GM18526 (cell line): Measurements from ENCODE around the gene AOPEP.

Experiments used
- POLR2A ChIP-seq: IDR thresholded peaks from 3 replicates; pipeline ENCODE4 v1.6.1; 2011; ENCODE audit not compliant: insufficient read length; ENCODE audit errors: extremely low read depth

AOPEP gene

DNA sequence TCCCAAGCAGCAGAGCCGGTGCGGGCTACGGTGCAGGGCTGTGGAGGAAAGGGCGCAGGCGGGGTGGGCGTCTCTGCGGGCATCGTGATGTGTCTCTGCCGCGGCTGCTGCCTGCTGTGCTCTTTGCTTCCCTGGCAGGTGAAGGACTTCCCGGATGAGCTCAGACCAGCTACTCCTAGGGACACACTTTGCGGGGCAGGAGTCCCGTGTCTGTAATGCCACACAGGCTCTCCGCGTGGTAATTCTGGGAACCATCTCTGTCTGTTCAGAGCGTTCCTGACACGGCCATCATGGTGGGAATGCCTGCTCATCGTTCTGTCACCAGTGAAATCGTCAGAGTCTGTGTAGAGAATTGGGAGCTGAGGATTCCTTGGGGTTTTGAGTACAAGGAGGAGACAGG, 355.5 kb downstream of the AOPEP start:
- TF ChIP-seq POLR2A, result no peak

DNA sequence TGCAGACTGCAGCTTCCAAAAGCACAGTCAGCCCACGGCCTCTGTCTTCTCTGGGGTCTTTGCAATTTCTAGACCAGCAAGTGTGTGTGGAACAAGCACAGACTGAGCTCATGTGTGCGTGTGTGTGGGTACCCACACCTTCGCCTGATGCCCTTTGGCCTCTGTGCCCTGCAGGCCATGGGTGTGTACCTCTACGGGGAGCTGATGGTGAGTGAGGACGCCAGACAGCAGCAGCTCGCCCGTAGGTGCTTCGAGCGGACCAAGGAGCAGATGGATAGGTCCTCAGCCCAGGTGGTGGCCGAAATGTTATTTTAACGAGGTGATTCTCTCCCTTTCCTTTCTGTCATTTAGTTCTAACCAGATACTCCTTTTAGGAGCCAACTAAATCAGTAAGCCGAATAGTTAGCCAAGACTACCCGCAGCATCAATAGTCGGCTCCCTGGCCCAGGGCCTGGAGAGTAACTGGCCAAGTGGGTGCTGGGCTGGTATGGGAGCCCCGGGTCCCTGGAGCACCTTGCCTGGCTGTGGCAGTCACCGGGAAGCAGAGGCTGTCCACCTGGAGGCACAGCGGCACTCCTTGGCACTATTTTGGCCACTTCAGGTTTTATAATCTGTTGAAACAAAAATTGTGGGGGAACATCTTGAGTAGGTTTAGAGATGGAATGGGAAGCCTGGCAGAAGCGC, 356.0 kb downstream of the AOPEP start:
- no peak for TF ChIP-seq POLR2A

GRCh38 chr9:95083086-95083768, 356.7 kb downstream of the AOPEP start:
- no peak for TF ChIP-seq POLR2A

GRCh38 chr9:95084254-95084934, 357.9 kb downstream of the AOPEP start:
- TF ChIP-seq POLR2A, result no peak

GRCh38 chr9:95085036-95085770, 358.7 kb downstream of the AOPEP start:
- TF ChIP-seq POLR2A, result no peak

DNA sequence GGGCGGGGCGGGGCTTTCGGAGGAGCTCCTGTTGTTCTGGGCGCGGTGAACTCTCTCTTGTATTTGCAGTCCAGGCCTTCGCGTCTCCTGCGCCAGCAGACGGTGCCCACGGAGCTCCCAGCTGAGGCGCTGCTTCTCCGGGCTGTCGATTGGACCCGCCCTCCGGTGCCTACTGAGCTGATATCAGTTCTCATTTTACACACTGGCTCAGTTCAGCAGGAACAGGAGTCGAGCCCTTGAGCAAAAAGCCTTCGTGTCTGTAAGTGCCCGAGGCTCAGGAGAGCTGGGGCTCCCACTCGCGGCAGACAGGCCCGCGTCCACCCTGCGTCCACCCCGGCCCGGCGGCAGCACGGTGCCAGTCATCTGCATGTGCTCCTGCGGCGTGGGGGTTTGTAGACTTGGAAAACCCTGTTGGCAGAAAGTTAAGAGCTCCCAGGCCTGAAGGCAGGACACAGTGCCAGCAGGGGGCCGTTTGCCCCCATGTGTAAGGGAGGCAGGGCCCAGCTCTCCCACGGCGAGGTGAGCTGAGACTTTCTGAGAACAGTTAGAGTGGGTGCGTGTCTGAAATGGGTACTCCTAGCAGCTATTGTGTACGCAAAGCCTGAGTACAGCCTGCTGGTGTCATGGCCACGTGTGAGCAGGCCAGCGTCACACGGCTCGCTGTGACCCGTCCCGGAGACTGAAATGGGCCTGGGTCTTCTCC, 359.5 kb downstream of the AOPEP start:
- TF ChIP-seq POLR2A, result no peak

- no peak for TF ChIP-seq POLR2A
These were observed 360.1 kb downstream of the AOPEP start for GRCh38 chr9:95086564-95086955.

DNA sequence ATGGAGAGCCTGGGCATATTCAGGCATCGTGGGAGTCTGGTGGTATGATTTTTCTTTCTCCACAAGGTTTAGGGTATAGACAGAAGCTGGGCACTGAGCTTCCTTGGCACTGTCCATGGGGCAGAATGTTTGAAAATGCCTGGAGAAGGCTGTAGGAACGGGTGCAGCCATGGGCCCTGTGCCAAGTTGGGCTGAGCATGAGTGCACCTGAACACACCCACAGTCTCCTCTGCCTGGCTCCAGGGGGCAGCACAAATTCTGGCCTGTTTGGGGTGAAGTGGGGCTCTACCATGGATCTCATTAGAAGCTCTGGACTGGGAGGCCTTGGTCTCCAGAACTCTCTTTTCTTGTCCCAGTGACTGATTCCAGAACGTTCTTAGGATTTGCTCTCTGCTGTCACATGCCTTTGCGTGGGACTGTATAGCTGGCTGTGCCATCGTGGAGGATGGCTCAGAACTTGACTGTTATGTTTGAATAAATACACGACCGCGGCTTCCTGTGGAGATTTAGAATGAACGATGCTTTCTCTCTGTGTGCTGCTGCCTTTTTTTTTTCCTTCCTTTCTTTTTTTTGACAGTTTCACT, 361.3 kb downstream of the AOPEP start:
- TF ChIP-seq POLR2A, result no peak

DNA sequence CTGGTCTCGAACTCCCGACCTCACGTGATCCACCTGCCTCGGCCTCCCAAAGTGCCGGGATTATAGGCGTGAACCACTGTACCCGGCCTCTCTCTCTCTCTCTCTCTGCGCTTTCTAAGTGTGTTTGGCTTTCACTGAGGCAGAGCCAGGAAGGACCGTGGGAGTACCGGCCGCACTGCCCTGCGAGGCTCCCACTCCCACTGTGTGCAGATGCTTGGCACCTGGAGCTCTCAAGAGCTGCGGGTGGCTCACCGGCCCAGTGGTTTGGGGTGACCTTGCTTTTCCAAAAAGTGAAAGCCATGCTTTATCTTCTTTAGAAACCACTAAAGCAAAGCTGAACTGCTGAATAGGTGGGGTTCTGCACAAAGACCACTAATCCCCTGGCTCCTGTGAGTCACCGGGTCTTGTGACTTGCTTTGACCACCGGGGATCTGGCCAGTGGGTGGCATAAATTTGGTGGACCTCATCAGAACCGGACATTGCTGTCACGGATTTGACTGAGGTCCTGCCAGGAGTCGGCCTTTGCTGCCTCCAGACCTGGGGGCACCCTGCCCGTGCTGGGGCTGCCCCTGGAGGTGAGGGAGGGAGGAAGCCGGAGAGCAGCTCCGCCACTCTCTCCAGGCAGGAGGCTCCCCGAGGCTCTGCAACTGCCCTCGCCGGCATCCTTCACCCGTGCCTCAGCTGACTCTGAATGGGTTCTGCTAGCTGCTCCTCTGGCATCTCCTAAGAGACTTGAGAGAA, 362.1 kb downstream of the AOPEP start:
- no peak for TF ChIP-seq POLR2A

DNA sequence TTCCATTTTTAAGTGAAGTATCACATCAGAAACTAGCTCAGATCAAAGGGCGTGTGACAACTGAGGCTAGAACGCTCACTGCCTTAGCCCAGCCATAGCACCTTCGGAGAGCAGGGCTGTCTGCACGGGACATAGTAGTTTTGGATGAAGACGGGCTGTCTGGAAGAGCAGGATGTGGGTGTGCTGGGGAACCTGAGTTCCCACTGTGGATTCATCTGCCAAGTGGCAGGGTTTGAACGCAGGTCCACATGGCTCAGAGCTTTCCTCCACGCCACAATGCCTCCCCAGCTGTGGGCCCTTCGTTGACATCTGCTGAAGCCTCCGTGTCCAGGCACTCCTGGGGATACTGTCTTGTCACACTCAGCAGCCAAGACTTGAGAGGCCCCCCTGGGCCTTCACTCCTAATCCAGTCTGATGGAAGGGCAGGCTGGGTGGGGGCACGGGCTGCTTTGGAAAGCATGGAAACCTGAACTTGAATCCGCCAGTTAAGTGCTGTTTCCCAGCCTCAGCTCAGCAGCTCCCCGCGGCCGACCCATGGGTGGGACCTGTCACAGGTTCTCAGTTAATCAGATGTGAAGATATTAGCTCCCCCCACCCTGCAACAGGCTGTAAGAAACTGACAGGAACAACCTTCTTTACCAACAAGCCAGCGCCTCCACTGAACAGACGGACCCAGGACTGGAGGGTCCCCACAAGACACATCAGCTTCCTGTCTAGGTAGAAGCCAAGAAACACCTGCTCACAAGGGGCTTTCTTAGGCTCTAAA, 362.9 kb downstream of the AOPEP start:
- TF ChIP-seq POLR2A, result no peak

- TF ChIP-seq POLR2A, result no peak
These were observed 363.7 kb downstream of the AOPEP start for GRCh38 chr9:95090023-95090791.

- TF ChIP-seq POLR2A, result no peak
These were observed 364.5 kb downstream of the AOPEP start for GRCh38 chr9:95090871-95091577.
